ENCODE results near the gene MYRF.

Gene MYRF

DNA sequence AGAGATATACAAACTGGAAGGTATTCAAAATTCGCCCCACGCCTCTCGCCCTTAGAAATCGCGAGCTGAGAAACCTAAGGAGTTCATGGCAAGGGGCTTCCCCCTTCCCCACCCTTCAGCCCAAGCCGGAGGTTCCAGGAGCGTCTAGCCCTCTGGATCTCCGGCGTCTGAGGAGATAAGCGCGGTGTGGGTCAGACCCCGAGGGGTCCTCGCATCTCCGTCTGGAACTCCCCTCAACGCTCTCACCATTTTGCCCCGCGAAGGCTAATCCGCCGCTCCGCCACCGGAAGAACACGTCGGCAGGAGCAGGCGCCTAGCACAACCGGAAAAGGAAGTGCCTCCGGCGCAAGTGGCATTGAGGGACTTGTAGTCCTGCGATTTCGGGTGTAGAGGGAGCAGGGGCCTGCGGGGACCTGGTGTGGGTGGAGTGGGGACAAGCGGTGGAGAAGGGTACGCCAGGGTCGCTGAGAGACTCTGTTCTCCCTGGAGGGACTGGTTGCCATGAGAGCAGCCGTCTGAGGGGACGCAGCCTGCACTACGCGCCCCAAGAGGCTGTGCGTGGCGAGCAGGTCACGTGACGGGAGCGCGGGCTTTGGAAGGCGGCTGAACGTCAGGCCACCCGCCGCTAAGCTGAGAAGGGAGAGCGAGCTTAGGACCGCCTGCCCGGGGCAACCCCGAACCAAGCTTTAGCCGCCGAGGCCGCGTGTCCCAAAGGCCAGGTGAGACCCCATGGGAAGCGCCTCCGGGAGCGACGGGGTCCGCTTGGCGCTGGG lies 40.1 kb downstream of the MYRF start, which contains the start of the genes FEN1 and TMEM258:
TSS of gene FEN1 (plus strand) at position 602 of the 773 bp plus-strand sequence. CDS start 2,451 bp downstream, outside the sequence.
TSS of gene TMEM258 (minus strand) at position 290 of the 773 bp plus-strand sequence. CDS start at position 249, 41 bp downstream.
- peak within 1 kb of the TSS; percentile 69 for H3K4me3 ChIP-seq (ENCODE audit: low read depth, low read length)
- in situ Hi-C loops (cut with HindIII; ENCODE audit: low sequenced_read_pairs): no loop called here
- TF ChIP-seq, protein P1, sequence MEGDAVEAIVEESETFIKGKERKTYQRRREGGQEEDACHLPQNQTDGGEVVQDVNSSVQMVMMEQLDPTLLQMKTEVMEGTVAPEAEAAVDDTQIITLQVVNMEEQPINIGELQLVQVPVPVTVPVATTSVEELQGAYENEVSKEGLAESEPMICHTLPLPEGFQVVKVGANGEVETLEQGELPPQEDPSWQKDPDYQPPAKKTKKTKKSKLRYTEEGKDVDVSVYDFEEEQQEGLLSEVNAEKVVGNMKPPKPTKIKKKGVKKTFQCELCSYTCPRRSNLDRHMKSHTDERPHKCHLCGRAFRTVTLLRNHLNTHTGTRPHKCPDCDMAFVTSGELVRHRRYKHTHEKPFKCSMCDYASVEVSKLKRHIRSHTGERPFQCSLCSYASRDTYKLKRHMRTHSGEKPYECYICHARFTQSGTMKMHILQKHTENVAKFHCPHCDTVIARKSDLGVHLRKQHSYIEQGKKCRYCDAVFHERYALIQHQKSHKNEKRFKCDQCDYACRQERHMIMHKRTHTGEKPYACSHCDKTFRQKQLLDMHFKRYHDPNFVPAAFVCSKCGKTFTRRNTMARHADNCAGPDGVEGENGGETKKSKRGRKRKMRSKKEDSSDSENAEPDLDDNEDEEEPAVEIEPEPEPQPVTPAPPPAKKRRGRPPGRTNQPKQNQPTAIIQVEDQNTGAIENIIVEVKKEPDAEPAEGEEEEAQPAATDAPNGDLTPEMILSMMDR (IDR thresholded peaks at IDR 0.05; ENCODE audit: low read depth, low read length): no peak
- peak; percentile 95 for DNase-seq (ENCODE audit: low read depth, low spot score)

DNA sequence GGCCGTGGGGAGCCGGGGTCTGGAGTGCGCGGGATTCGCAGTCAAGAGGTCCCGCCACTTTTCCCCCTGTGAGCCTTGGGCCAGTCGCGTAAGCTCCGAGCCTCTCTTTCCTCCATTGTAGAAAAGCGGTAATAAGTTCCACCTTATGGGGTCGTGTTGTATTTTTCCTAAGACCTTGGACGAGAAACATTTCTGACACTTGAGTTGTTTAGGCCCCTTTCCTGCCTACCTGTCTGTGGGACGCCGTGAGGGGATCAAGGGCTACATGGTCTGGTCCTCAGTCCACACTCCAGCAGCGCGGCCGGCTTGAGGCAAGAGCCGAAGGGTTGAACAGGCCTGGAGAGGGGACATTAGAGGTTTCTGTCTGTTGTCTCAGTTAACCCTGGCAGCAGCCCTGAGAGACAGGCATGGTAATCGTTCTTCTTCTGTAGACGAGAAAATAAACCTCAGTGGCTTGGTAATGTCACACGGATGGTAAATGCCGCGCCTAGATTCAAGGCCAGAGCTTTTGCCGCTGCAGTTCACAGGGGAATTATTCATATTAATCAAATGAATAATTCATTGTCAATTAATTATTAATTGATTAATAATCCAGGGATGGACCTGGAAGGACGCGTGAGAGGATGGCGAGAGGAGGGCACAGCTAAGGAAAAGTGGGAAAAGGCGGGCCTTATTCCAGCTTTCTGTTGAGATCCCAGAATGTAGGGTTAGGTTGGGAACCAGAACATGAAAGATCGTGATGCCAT lies 40.8 kb downstream of the MYRF start:
- TF ChIP-seq, protein P1 (IDR thresholded peaks at IDR 0.05; ENCODE audit: low read depth, low read length): no peak
- in situ Hi-C loops (cut with HindIII; ENCODE audit: low sequenced_read_pairs): no loop called here
- peak overlapping the region; percentile 69 for H3K4me3 ChIP-seq (ENCODE audit: low read depth, low read length)
- DNase-seq (ENCODE audit: low read depth, low spot score): no peak

DNA sequence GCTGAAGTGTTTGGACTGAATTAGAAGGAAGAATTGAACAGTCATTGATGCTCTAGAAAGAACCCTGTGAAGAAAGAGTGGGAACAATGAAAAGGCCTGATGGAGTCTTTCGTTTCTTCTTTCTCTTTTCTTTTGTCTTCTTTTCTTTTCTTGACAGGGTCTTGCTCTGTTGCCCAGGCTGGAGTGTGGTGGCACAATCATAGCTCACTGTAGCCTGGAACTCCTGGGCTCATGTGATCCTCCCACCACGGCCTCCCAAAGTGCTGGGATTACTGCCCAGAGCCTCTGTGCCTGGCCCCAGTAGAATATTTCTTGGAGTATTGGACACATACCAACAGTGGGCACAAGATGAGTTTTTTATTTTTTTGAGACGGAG lies 41.4 kb downstream of the MYRF start:
- in situ Hi-C loops (cut with HindIII; ENCODE audit: low sequenced_read_pairs): no loop called here
- H3K4me3 ChIP-seq (ENCODE audit: low read depth, low read length): peak overlapping the region; percentile 69
- TF ChIP-seq, protein P1 (IDR thresholded peaks at IDR 0.05; ENCODE audit: low read depth, low read length): no peak
- DNase-seq (ENCODE audit: low read depth, low spot score): no peak

DNA sequence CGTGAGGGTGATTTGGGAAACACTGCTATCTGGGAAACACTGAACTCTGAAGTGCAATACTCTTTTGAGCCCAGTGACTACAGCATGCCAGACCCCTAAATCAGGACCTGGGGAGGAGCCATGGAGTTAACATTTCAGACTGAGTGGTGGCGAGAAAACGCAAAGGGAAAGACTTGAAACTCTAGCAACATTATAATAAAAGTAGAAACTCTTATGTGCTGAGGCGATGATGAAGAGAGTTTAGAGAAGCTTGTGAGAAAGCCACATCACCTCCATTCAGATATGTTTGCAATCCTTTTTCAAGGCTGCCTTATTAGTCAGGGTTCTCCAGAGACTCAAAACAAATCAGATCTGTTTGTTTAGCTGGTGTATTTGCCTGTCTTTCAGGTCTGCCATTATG lies 42.1 kb downstream of the MYRF start:
- TF ChIP-seq, protein P1 (IDR thresholded peaks at IDR 0.05; ENCODE audit: low read depth, low read length): no peak
- DNase-seq (ENCODE audit: low read depth, low spot score): no peak
- in situ Hi-C loops (cut with HindIII; ENCODE audit: low sequenced_read_pairs): no loop called here
- no peak overlapping the region for H3K4me3 ChIP-seq (ENCODE audit: low read depth, low read length)

DNA sequence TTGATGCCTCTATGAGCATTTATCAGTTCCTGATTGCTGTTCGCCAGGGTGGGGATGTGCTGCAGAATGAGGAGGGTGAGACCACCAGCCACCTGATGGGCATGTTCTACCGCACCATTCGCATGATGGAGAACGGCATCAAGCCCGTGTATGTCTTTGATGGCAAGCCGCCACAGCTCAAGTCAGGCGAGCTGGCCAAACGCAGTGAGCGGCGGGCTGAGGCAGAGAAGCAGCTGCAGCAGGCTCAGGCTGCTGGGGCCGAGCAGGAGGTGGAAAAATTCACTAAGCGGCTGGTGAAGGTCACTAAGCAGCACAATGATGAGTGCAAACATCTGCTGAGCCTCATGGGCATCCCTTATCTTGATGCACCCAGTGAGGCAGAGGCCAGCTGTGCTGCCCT lies 43.0 kb downstream of the MYRF start:
- in situ Hi-C loops (cut with HindIII; ENCODE audit: low sequenced_read_pairs): no loop called here
- no peak for DNase-seq (ENCODE audit: low read depth, low spot score)
- no peak overlapping the region for H3K4me3 ChIP-seq (ENCODE audit: low read depth, low read length)
- TF ChIP-seq, protein P1 (IDR thresholded peaks at IDR 0.05; ENCODE audit: low read depth, low read length): no peak

DNA sequence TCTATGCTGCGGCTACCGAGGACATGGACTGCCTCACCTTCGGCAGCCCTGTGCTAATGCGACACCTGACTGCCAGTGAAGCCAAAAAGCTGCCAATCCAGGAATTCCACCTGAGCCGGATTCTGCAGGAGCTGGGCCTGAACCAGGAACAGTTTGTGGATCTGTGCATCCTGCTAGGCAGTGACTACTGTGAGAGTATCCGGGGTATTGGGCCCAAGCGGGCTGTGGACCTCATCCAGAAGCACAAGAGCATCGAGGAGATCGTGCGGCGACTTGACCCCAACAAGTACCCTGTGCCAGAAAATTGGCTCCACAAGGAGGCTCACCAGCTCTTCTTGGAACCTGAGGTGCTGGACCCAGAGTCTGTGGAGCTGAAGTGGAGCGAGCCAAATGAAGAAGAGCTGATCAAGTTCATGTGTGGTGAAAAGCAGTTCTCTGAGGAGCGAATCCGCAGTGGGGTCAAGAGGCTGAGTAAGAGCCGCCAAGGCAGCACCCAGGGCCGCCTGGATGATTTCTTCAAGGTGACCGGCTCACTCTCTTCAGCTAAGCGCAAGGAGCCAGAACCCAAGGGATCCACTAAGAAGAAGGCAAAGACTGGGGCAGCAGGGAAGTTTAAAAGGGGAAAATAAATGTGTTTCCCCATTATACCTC lies 43.6 kb downstream of the MYRF start:
- no peak overlapping the region for H3K4me3 ChIP-seq (ENCODE audit: low read depth, low read length)
- no peak for DNase-seq (ENCODE audit: low read depth, low spot score)
- TF ChIP-seq, protein P1 (IDR thresholded peaks at IDR 0.05; ENCODE audit: low read depth, low read length): no peak
- in situ Hi-C loops (cut with HindIII; ENCODE audit: low sequenced_read_pairs): no loop called here

Data from astrocyte of the spinal cord (primary cell).